ENCODE results near the gene EVI2B.
"Not testable (repeated sequence)": the region's sequence is repeated elsewhere in the genome, so short reads cannot be mapped to it uniquely, and the experiment has no call there.

The EVI2B gene

DNA sequence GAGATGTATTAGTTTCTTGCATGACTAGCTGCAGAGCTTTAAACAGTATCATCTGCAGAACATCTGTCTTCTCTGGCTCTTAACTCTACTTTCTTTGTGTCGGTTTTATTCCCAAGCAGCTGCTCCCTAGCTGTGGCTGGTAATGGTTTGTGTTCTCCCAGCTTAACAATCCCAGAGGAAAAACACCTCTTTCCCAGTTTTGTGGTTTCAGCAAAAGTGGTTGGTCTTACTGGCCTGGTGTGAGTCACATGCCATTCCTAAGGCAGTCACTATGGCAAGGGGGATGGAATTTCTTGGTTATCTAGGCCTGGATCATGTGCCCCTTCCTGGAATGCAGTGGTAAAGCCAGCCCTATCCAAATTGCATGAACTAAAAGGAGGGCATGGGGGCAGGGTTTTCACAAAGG lies 44.3 kb downstream of the EVI2B start:
- no peak for DNase-seq
- H3K4me3 Mint-ChIP-seq = no peak overlapping the region
- H3K36me3 Mint-ChIP-seq (ENCODE audit: low read depth) = peaks cover 30% of the 10 kb centered on the region
- H3K4me1 Mint-ChIP-seq = peaks cover 3% of the 10 kb centered on the region
- no peak overlapping the region for H3K27ac Mint-ChIP-seq
- no peaks in the 10 kb centered on the region for H3K27me3 Mint-ChIP-seq
- no peak for ATAC-seq
- H3K9me3 Mint-ChIP-seq = no peaks in the 10 kb centered on the region

DNA sequence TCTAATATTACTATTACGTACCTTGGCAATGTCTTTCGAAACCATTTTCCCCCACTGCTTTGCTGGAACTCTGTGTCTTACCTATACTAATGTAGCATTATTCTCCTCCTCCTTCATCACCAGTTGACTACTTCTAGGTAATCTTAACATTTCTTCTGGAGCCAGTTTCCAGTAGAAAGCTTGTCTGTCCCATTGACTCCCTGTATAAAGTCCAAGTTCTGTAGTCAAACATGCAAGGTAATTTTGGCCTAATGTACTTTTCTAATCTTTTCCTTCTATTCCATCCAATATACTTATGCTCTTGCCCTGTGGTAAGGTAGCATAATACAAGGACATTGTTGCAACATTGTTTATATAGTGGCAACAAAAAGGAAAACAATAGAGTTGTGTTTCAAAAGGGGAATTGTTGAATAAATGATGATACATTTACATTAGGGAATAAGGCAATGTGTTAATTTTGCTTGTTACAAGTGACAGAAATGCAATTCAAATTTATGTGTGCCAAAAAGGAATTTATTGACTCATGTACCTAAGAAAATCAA lies 44.7 kb downstream of the EVI2B start:
- Mint-ChIP-seq H3K4me1 (peaks cover 3% of the 10 kb centered on the region), H3K27ac (no peak overlapping the region), H3K27me3 (no peaks in the 10 kb centered on the region)

DNA sequence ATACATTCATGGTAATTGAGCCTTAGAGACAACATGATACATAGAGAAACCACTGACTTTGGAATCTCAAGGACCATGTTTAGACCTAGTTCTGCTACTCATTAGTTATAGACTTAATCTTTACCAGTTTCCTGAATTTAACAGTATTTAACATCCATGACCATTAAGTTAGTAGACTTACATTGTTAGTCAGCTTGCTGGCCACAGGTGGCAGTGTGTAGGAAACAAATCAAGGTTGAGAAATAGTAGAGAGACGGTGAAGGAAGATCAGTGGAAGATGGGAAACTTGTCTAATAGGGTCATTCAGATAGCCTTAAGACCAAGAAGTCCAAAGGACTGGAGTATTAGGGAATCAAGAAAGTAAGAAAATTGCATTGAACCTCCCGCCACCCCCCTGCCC lies 47.8 kb downstream of the EVI2B start:
- ATAC-seq = no peak
- no peak overlapping the region for H3K4me3 Mint-ChIP-seq
- H3K4me1 Mint-ChIP-seq = peaks cover 3% of the 10 kb centered on the region
- no peaks in the 10 kb centered on the region for H3K9me3 Mint-ChIP-seq
- no peaks in the 10 kb centered on the region for H3K27me3 Mint-ChIP-seq
- no peak overlapping the region for H3K27ac Mint-ChIP-seq
- H3K36me3 Mint-ChIP-seq (ENCODE audit: low read depth) = peaks cover 22% of the 10 kb centered on the region
- DNase-seq = no peak

More for the DNA sequence above, 44.7 kb downstream of the EVI2B start:
- H3K9me3 Mint-ChIP-seq = no peaks in the 10 kb centered on the region
- DNase-seq = no peak
- peaks cover 29% of the 10 kb centered on the region for H3K36me3 Mint-ChIP-seq (ENCODE audit: low read depth)
- no peak for ATAC-seq
- H3K4me3 Mint-ChIP-seq = no peak overlapping the region

DNA sequence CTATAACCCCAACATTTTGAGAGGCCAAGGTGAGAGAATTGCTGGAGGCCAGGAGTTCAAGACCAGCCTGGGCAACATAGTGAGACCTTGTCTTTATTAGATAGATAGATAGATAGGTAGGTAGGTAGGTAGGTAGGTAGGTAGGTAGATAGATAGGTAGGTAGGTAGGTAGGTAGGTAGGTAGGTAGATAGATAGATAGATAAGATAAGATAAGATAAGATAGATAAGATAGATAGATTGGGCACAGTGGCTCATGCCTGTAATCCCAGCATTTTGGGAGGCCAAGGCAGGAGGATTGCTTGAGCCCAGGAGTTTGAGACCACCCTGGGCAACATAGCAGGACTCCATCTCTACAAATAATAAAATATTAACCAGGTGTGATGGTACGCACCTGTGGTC lies 50.9 kb downstream of the EVI2B start:
- not testable (repeated sequence) for H3K4me3 Mint-ChIP-seq, H3K27ac Mint-ChIP-seq, H3K27me3 Mint-ChIP-seq, DNase-seq, H3K9me3 Mint-ChIP-seq, ATAC-seq, H3K4me1 Mint-ChIP-seq
- peaks cover 19% of the 10 kb centered on the region for H3K36me3 Mint-ChIP-seq (ENCODE audit: low read depth)

DNA sequence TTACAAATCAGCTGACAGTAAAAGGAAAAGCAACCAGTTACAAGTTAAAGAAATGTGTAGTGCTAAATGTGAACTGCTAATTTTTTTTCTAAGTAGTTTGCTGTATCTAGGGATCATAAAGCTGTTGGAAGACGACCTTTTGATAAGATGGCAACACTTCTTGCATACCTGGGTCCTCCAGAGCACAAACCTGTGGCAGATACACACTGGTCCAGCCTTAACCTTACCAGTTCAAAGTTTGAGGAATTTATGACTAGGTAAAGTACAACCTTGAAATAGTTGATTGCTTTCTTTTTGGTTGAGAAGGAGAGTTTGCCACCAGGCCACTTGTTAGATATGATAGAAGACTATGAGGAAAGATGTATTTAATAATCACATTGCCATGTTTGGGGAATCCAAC lies 52.3 kb downstream of the EVI2B start:
- Mint-ChIP-seq H3K27ac (no peak overlapping the region), H3K36me3 (ENCODE audit: low read depth) (peaks cover 16% of the 10 kb centered on the region), H3K27me3 (no peaks in the 10 kb centered on the region), H3K4me3 (no peak overlapping the region), H3K4me1 (peaks cover 6% of the 10 kb centered on the region), H3K9me3 (no peaks in the 10 kb centered on the region)
- ATAC-seq (no peak), DNase-seq (no peak)

DNA sequence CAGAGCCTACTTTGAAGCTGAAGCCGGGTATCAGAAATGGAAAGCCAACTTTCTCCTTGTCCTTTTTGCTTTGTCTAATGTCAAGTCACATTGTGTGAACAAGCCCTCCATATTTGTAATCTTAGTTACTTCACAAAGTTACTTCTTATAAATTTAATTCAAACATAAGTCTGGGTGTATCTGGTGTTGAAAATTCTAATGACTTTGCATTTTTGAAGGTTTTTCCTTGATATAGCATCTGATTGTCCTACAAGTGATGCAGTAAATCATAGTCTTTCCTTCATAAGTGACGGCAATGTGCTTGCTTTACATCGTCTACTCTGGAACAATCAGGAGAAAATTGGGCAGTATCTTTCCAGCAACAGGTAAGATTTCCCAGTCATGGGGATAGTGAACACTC lies 53.7 kb downstream of the EVI2B start:
- H3K4me1 Mint-ChIP-seq = peaks cover 3% of the 10 kb centered on the region
- DNase-seq (no peak), ATAC-seq (no peak)
- no peaks in the 10 kb centered on the region for H3K9me3 Mint-ChIP-seq
- H3K4me3 Mint-ChIP-seq = no peak overlapping the region
- no peaks in the 10 kb centered on the region for H3K27me3 Mint-ChIP-seq
- no peak overlapping the region for H3K27ac Mint-ChIP-seq
- H3K36me3 Mint-ChIP-seq (ENCODE audit: low read depth) = peaks cover 5% of the 10 kb centered on the region

DNA sequence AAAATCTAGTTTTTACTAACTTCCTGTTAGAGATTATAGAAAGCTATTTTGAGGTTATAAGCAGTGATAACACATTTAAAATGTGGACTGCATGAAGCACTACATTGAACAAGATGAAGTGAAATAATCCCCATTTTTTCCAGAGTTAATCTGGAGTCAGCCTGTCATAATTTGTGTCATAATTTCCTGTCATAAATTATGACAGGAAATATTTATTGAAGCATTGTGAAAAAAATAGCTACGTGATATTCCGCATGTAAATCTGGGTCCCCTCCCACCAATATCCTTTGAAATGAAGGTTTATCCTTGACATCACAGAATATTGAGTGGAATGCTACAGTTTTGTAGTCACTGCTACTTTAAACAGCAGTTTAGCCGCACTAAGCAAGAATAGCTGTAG lies 56.9 kb downstream of the EVI2B start:
- Mint-ChIP-seq H3K9me3 (no peaks in the 10 kb centered on the region), H3K4me3 (no peak overlapping the region), H3K27me3 (no peaks in the 10 kb centered on the region), H3K4me1 (peaks cover 3% of the 10 kb centered on the region), H3K27ac (no peak overlapping the region), H3K36me3 (ENCODE audit: low read depth) (peaks cover 5% of the 10 kb centered on the region)
- no peak for ATAC-seq
- no peak for DNase-seq

DNA sequence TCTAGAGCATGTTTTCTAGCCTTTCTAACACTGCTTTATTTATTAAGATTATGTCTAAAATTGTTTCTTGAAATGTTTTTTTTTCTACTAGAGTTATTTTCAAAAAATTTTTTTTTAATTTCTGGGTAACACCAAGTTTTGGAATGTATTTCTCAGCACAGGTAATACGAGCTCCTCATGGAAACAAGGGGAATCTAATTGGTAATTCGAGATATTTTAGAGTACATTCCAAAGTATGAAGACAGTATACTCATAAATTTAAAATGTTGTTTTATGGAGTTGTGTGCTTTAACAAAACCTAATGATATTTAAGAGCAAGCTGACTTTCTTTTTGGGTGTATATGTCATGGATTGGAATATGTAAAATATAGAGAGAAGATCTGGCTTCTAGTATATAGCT lies 59.2 kb downstream of the EVI2B start:
- H3K27ac Mint-ChIP-seq = no peak overlapping the region
- ATAC-seq = no peak
- DNase-seq = no peak
- H3K36me3 Mint-ChIP-seq (ENCODE audit: low read depth) = peaks cover under 1% of the 10 kb centered on the region
- H3K4me3 Mint-ChIP-seq = no peak overlapping the region
- H3K4me1 Mint-ChIP-seq = peaks cover 9% of the 10 kb centered on the region
- H3K27me3 Mint-ChIP-seq = no peaks in the 10 kb centered on the region
- no peaks in the 10 kb centered on the region for H3K9me3 Mint-ChIP-seq
